ENCODE data around the gene CABP7.
A peak's percentile ranks its signal among the peaks of the same experiment; 100 is the strongest.
"Not testable (repeated sequence)": the region's sequence is repeated elsewhere in the genome, so short reads cannot be mapped to it uniquely, and the experiment has no call there.

CABP7 gene

DNA sequence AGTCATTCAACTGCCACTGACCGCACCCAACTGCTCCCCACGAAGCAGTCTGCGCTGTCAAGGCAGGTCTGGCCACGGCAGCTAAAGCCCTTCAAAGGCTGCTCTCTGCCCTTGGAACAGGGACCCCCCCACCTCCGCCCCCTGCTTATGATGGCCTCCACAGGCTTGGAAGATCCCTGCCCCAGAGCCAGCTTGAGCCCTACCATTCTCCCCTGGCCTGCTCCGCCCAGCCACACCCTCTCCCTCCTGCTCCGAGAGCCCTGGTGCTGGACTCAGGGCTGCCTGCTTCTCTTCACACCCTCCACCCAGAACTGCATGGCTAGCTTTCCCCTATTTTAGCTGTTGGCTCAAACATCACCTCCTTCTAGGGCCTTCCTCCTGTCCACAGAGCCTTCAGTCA lies 28.0 kb downstream of the CABP7 start:
- DNase-seq (ENCODE audit: low read depth in 1 of 2, low spot score in 1 of 2), result no peak

DNA sequence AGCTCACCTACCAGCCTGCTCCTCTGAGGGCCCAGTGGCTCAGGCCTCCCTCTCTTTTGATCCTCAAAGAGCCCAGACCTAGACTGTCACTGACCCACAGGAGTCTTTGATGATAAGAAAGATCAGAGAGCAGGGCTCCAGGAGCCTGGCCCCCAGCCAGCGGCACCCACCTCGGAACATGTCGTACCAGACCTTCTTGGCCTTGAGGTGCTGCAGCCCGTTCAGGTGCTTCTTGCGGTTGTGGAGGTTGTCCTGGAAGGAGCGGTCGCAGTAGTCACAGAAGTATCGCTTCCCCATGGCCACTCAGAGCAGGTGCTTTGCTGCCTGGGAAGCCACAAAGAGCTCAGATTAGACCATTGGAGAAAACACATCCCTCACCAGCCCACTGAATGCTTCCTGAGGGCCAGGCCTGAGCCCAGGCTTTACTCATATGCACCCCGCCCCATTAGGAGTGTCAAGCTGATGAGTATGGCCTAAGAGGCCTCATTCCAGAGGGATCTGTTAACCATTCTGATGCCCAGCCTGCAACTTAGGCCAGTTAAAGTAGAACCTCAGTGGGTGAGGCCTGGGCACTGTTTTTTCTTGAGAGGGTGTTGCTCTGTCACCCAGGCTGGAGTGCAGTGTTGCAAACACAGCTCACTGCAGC lies 28.6 kb downstream of the CABP7 start:
- DNase-seq (ENCODE audit: low read depth in 1 of 2, low spot score in 1 of 2), result no peak

DNA sequence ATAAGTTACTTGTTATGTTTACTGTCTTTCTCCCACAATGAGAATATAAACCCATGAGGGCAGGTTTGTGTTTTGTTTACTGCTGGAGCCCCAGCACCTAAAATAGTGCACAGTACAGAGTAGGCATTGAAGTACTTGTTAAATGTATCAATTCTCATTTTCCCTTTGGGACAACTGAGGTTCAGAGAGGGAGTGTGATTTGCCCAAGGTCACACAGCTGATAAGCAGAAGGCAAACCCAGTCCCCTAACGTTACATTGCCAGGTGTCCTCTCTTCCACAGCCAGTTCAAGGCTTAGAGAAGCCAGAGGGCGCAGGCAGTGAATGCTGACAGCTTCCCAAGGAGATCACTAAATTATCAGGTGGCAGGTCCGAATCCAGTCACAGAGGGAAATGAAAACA lies 30.2 kb downstream of the CABP7 start:
- no peak for DNase-seq (ENCODE audit: low read depth in 1 of 2, low spot score in 1 of 2)

GRCh38 chr22:29750559-29751538 lies 31.0 kb downstream of the CABP7 start:
- no peak for DNase-seq (ENCODE audit: low read depth in 1 of 2, low spot score in 1 of 2)

- DNase-seq (ENCODE audit: low read depth in 1 of 2, low spot score in 1 of 2), result no peak
Observed at GRCh38 chr22:29751669-29752068, 31.9 kb downstream of the CABP7 start.

- DNase-seq (ENCODE audit: low read depth in 1 of 2, low spot score in 1 of 2), result no peak
Observed at GRCh38 chr22:29753808-29754657, 34.2 kb downstream of the CABP7 start.

DNA sequence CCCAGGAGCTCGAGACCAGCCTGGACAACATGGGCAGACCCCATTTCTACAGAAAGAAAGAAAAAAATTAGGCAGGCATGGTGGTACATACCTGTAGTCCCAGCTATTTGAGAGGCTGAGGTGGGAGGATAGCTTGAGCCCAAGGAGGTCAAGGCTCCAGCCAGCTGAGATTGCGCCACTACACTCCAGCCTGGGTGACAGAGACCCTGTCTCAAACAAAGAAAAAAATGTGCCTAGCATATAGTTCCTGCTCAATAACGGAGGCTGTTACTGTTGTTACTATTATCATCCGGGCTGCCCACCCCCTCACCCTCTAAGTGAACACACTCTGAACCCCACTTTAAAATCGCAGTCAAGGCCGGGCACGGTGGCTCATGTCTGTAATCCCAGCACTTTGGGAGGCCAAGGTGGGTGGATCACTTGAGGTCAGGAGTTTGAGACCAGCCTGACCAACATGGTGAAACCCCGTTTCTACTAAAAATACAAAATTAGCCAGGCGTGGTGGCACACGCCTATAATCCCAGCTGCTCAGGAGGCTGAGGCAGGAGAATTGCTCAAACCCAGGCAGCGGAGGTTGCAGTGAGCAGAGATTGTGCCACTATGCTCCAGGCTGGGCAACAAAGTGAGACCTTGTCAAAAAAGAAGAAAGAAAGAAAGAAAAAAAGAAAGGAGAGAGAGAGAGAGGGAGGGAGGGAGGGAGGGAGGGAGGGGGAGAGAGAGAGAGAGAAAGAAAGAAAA lies 35.0 kb downstream of the CABP7 start:
- DNase-seq (ENCODE audit: low read depth in 1 of 2, low spot score in 1 of 2), result not testable (repeated sequence)

GRCh38 chr22:29755889-29756288 lies 36.1 kb downstream of the CABP7 start:
- no peak for DNase-seq (ENCODE audit: low read depth in 1 of 2, low spot score in 1 of 2)

- no peak for DNase-seq (ENCODE audit: low read depth in 1 of 2, low spot score in 1 of 2)
Observed at GRCh38 chr22:29756341-29756740, 36.5 kb downstream of the CABP7 start.

- DNase-seq (ENCODE audit: low read depth in 1 of 2, low spot score in 1 of 2), result no peak
Observed at GRCh38 chr22:29757096-29757495, 37.3 kb downstream of the CABP7 start.

- no peak for DNase-seq (ENCODE audit: low read depth in 1 of 2, low spot score in 1 of 2)
Observed at GRCh38 chr22:29758068-29758622, 38.3 kb downstream of the CABP7 start.

GRCh38 chr22:29758959-29759358 lies 39.2 kb downstream of the CABP7 start:
- DNase-seq (ENCODE audit: low read depth in 1 of 2, low spot score in 1 of 2), result no peak

DNA sequence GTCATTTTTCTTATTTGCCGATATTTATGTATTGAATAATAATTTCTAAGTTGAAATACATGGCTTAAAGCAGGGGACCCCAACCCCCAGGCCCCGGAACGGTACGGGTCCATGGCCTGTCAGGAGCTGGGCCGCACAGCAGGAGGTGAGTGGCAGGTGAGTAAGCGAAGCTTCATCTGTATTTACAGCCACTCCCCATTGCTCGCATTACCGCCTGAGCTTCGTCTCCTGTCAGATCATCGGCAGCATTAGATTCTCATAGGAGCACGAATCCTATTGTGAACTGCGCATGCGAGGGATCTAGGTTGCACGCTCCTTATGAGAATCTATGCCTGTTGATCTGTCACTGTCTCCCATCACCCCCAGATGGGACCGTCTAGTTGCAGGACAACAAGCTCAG lies 42.5 kb downstream of the CABP7 start:
- DNase-seq (ENCODE audit: low read depth in 1 of 2, low spot score in 1 of 2), result no peak

- DNase-seq (ENCODE audit: low read depth in 1 of 2, low spot score in 1 of 2), result no peak
Observed at GRCh38 chr22:29765905-29766631, 46.3 kb downstream of the CABP7 start.

DNA sequence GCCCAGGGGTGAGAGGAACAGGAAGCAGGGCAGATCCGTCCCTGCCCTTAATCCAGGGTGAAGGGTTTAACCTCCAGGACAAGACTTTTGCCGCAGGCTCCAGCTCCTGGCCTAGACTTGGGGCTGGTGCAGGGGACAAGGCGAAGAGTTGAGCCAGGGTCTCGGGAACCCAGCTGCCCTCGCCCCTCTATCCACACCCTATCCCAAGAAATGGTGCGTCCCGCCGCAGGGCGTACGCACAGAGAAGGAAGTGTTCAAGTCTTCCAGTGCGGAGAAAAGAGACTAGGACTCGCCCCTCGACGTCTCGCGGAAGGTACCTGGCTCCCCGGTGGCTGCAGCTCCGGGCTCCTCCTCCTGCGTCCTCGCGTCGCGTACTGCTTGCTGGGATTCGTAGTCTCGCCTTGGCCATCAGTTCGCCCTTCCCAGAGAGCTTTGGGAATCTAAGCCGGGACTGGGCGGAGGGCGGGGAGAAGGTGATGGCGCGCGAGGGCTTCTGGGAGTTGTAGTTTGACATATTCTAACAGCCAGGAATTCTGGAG lies 46.9 kb downstream of the CABP7 start, which contains the start of gene ZMAT5:
Gene ZMAT5, minus strand, starts transcription at position 376 of the 539 bp plus-strand sequence. CDS start 18,463 bp downstream, outside the sequence.
- peak; percentile 79 to 81 for DNase-seq (ENCODE audit: low read depth in 1 of 2, low spot score in 1 of 2)

DNA sequence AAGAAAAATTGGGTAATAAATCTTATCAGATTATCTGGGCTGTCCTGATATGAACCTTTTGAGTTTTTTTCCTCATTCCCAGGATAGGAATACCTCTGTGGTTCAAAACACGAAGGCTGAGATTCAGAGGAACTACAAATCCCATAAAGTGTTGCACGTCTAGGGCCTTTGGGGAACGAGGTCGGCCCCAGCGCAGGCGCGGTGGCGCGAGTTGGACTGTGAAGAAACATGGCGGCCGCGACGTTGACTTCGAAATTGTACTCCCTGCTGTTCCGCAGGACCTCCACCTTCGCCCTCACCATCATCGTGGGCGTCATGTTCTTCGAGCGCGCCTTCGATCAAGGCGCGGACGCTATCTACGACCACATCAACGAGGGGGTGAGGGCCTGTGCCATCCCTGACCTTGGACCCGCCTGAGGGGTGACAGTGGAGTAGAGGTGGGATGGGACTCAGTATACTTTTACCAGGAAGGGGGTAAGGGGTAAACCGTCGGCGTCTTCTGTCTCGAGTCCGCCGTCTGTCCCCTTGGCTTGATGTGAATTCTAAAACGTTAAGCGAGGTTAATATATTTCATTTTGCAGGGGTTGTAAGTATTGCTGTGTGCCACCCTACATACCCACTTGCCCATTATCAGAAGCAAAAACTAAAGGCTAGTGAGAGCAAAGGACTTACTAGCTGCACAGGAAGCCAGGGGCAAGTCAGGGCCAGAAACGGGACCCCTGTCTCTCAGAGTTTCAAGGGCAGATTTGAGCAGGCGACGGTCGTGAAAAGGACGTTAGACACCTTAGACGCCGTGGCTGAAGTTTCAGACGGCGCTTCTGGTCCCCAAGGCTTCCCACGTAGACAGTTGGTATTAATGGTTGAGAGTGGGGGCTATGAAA lies 47.6 kb downstream of the CABP7 start, which contains the start of gene UQCR10:
Gene UQCR10, plus strand, starts transcription at position 199 of the 881 bp plus-strand sequence. Its CDS starts 30 bp downstream, at position 229.
- DNase-seq (ENCODE audit: low read depth in 1 of 2, low spot score in 1 of 2), result peak; percentile 85 to 88

DNA sequence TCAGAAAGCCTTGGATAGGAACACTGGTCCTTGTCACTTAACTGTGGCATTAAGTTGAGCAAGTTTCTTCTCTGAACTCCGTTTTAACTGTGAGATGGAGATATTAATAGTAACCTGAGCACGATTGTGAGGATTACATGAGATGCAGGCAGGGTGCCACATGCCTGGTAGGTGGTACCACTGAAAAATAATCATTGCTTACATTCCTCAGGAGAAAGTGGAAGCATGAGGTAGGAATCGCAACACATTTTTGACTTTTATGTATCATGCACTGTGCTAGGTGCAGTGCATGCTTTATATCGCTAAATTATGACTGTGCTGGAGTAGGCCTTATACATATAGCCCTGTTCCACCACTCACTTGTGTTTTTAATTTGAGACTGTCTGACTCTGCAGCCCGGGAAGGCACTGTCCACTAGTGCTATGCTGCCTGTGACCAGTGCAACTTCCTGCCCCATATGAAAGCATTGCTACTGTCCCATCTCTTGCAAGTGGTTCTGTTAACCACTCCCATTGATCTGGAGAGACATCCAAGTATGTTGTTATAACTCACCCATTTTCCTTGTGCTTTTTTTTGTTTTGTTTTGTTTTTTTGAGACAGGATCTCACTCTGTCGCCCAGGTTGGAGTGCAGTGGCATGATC lies 48.4 kb downstream of the CABP7 start:
- DNase-seq (ENCODE audit: low read depth in 1 of 2, low spot score in 1 of 2), result no peak
